Tibial nerve (tissue), 4 donors: ENCODE measurements around the gene CKMT2. TPM values are rescaled to one million over a fixed set of nuclear protein-coding genes. Genes with fewer than 3 reads are reported as not detected.

Experiments used
- DNase-seq, 2 donors: peaks; one replicate each; pipeline ENCODE4 v3.0.0-alpha.2; 2019; ENCODE audit warnings: low spot score in 2 of 2
- H3K27ac ChIP-seq, 4 donors: fragments of 200-600 bp; sonication (generic) in 3 of 4; one replicate each; pipeline ENCODE4 v1.5.1; 2017 to 2019; ENCODE audit warnings: mild to moderate bottlenecking in 1 of 4
- H3K27me3 ChIP-seq, 2 donors: fragments of 200-600 bp; sonication (generic) in 1 of 2; one replicate each; pipeline versions ENCODE4 v1.5.1 to v1.6.0; 2017 to 2019
- H3K36me3 ChIP-seq, 3 donors: fragments of 200-600 bp; sonication (generic); one replicate each; pipeline ENCODE4 v1.5.1; 2018 to 2019
- H3K4me1 ChIP-seq, 4 donors: fragments of 200-600 bp; sonication (generic) in 3 of 4; one replicate each; pipeline ENCODE4 v1.5.1; 2017 to 2019
- H3K4me3 ChIP-seq, 4 donors: fragments of 200-600 bp; sonication (generic) in 3 of 4; one replicate each; pipeline ENCODE4 v1.5.1; 2017 to 2019; ENCODE audit warnings: mild to moderate bottlenecking in 1 of 4, moderate library complexity in 1 of 4
- H3K9me3 ChIP-seq, 4 donors: fragments of 200-600 bp; sonication (generic) in 3 of 4; one replicate each; pipeline ENCODE4 v1.5.1; 2017 to 2019
- CTCF ChIP-seq, 5 experiments: fragments of 200-600 bp in 3 of 5; fragments of 450-650 bp in 2 of 5; sonication (generic) in 3 of 5; IDR thresholded peaks; one replicate each; pipeline ENCODE4 v1.5.1; 2016 to 2019; ENCODE audit warnings: antibody characterized with exemption in 5 of 5, mild to moderate bottlenecking in 3 of 5, moderate library complexity in 2 of 5
- EP300 ChIP-seq, 2 donors: sonication (generic); formaldehyde crosslinking; IDR thresholded peaks; one replicate each; pipeline ENCODE4 v1.6.1; 2017; ENCODE audit warnings: antibody characterized with exemption in 2 of 2, mild to moderate bottlenecking in 1 of 2
- POLR2A ChIP-seq, 2 donors: fragments of 450-650 bp; IDR thresholded peaks; one replicate each; pipeline ENCODE4 v1.6.1; 2017; ENCODE audit warnings: antibody characterized with exemption in 2 of 2, mild to moderate bottlenecking in 2 of 2, moderate library complexity in 2 of 2
- WGBS, 2 donors: methylation state at CpG; one replicate each; pipeline ENCODE4 v1.1.5; 2018; 5-methylcytosine and 5-hydroxymethylcytosine counted together
- total RNA-seq, 4 donors: library from RNA; depleted of rRNA; stranded (reverse); fragments of >200 nt; gene quantifications; one replicate each; pipeline ENCODE4 v1.1.0, GENCODE V29; 2016

The CKMT2 gene
- total RNA-seq, 4 donors from 2014 or later: 1.8 to 23.7 (median 4.0) TPM

- peaks cover 0 to 18% (median 0%) of the 10 kb centered on the region in 3 donors for H3K36me3 ChIP-seq
- H3K4me1 ChIP-seq: no peaks in the 10 kb centered on the region
- no peaks in the 10 kb centered on the region for H3K27me3 ChIP-seq
- no peak for DNase-seq
- H3K9me3 ChIP-seq: no peaks in the 10 kb centered on the region
- H3K27ac ChIP-seq: no peak overlapping the region
- WGBS, 2 donors: 70 to 77% methylated on average over 3 of the region's 3 CpGs
- TF ChIP-seq POLR2A (IDR thresholded peaks at IDR 0.05): no peak
- TF ChIP-seq CTCF (IDR thresholded peaks at IDR 0.05): no peak
- no peak for TF ChIP-seq EP300 (IDR thresholded peaks at IDR 0.05)
- H3K4me3 ChIP-seq: no peak overlapping the region
These were observed 20.1 kb upstream of the CKMT2 start for GRCh38 chr5:81213070-81213469.

- no peak for TF ChIP-seq POLR2A (IDR thresholded peaks at IDR 0.05)
- TF ChIP-seq EP300 (IDR thresholded peaks at IDR 0.05): no peak
- TF ChIP-seq CTCF (IDR thresholded peaks at IDR 0.05): no peak
- H3K9me3 ChIP-seq: no peaks in the 10 kb centered on the region
- H3K27ac ChIP-seq: no peak overlapping the region
- peaks cover 0 to 31% (median 0%) of the 10 kb centered on the region in 3 donors for H3K36me3 ChIP-seq
- no peaks in the 10 kb centered on the region for H3K27me3 ChIP-seq
- DNase-seq: no peak
- no peaks in the 10 kb centered on the region for H3K4me1 ChIP-seq
- H3K4me3 ChIP-seq: no peak overlapping the region
- WGBS, 2 donors: 85 to 88% methylated on average over 8 of the region's 8 CpGs
These were observed 18.3 kb upstream of the CKMT2 start for GRCh38 chr5:81214848-81215247.

GRCh38 chr5:81216152-81216551 lies 17.0 kb upstream of the CKMT2 start:
- H3K27ac ChIP-seq: no peak overlapping the region
- H3K36me3 ChIP-seq: peaks cover 0 to 31% (median 0%) of the 10 kb centered on the region in 3 donors
- H3K4me1 ChIP-seq: no peaks in the 10 kb centered on the region
- no peak overlapping the region for H3K4me3 ChIP-seq
- WGBS, 2 donors: 58% methylated on average over 3 of the region's 3 CpGs
- no peak for DNase-seq
- H3K27me3 ChIP-seq: no peaks in the 10 kb centered on the region
- TF ChIP-seq EP300 (IDR thresholded peaks at IDR 0.05) (no peak), CTCF (IDR thresholded peaks at IDR 0.05) (no peak), POLR2A (IDR thresholded peaks at IDR 0.05) (no peak)
- no peaks in the 10 kb centered on the region for H3K9me3 ChIP-seq

- Histone ChIP-seq H3K36me3 (peaks cover 0 to 20% (median 0%) of the 10 kb centered on the region in 3 donors), H3K4me1 (no peaks in the 10 kb centered on the region), H3K9me3 (no peaks in the 10 kb centered on the region), H3K27ac (no peak overlapping the region), H3K4me3 (no peak overlapping the region), H3K27me3 (no peaks in the 10 kb centered on the region)
- TF ChIP-seq POLR2A (IDR thresholded peaks at IDR 0.05) (no peak), EP300 (IDR thresholded peaks at IDR 0.05) (no peak), CTCF (IDR thresholded peaks at IDR 0.05) (no peak)
- no peak for DNase-seq
- 94 to 98% methylated on average over 3 of the region's 3 CpGs for WGBS, 2 donors
These were observed 13.7 kb upstream of the CKMT2 start for GRCh38 chr5:81219389-81219788.

GRCh38 chr5:81222285-81222684 lies 10.8 kb upstream of the CKMT2 start:
- Histone ChIP-seq H3K36me3 (peaks cover 0 to 24% (median 0%) of the 10 kb centered on the region in 3 donors), H3K27ac (no peak overlapping the region), H3K4me3 (no peak overlapping the region), H3K27me3 (no peaks in the 10 kb centered on the region), H3K4me1 (no peaks in the 10 kb centered on the region), H3K9me3 (no peaks in the 10 kb centered on the region)
- no peak for TF ChIP-seq CTCF (IDR thresholded peaks at IDR 0.05)
- TF ChIP-seq EP300 (IDR thresholded peaks at IDR 0.05): no peak
- TF ChIP-seq POLR2A (IDR thresholded peaks at IDR 0.05): no peak
- DNase-seq: no peak
